ENCODE results near the gene P2RY1. TPM values are rescaled to one million over a fixed set of nuclear protein-coding genes. Genes with fewer than 3 reads are reported as not detected.
A peak's percentile ranks its signal among the peaks of the same experiment; 100 is the strongest.

Gene P2RY1
- total RNA-seq = under 0.01 and 0.36 TPM in 2 replicates

GRCh38 chr3:152834776-152835600 is at the start of gene P2RY1:
P2RY1 (plus strand) TSS chr3:152835131; CDS start chr3:152835783, 652 bp downstream.
- H3K9me3 ChIP-seq (ENCODE audit: low read depth, low read length) = no peaks in the 10 kb centered on the region
- H2AFZ ChIP-seq (ENCODE audit: low read length) = peak within 1 kb of the TSS; percentile 93
- H3K79me2 ChIP-seq (ENCODE audit: insufficient read depth, low read length) = no peaks in the 10 kb centered on the region
- peaks cover 7% of the 10 kb centered on the region for H3K4me1 ChIP-seq (ENCODE audit: insufficient read depth, low read length)
- DNase-seq (ENCODE audit: insufficient read length, low spot score, missing footprints) = peak; percentile 49
- H3K4me3 ChIP-seq (ENCODE audit: insufficient read depth, low read length) = peak within 1 kb of the TSS; percentile 66
- no peaks in the 10 kb centered on the region for H4K20me1 ChIP-seq (ENCODE audit: insufficient read depth, low read length)
- peaks cover 45% of the 10 kb centered on the region for H3K27me3 ChIP-seq (ENCODE audit: insufficient read depth, low read length)
- H3K27ac ChIP-seq (ENCODE audit: low read depth, low read length) = no peak within 1 kb of the TSS
- TF ChIP-seq CTCF (IDR thresholded peaks at IDR 0.05; ENCODE audit: extremely low read depth, low read depth, low read length) = no peak
- no peaks in the 10 kb centered on the region for H3K36me3 ChIP-seq (ENCODE audit: insufficient read depth, low read length)
- H3K4me2 ChIP-seq (ENCODE audit: insufficient read depth, low read length) = peak within 1 kb of the TSS; percentile 79

GRCh38 chr3:152786977-152787681 is 47.8 kb upstream of the P2RY1 start:
- Histone ChIP-seq H3K4me3 (ENCODE audit: insufficient read depth, low read length) (no peak overlapping the region), H3K4me1 (ENCODE audit: insufficient read depth, low read length) (no peaks in the 10 kb centered on the region), H3K27me3 (ENCODE audit: insufficient read depth, low read length) (no peaks in the 10 kb centered on the region), H3K36me3 (ENCODE audit: insufficient read depth, low read length) (no peaks in the 10 kb centered on the region), H4K20me1 (ENCODE audit: insufficient read depth, low read length) (no peaks in the 10 kb centered on the region), H2AFZ (ENCODE audit: low read length) (no peak overlapping the region), H3K27ac (ENCODE audit: low read depth, low read length) (no peak overlapping the region), H3K9me3 (ENCODE audit: low read depth, low read length) (no peaks in the 10 kb centered on the region), H3K4me2 (ENCODE audit: insufficient read depth, low read length) (no peak overlapping the region), H3K79me2 (ENCODE audit: insufficient read depth, low read length) (no peaks in the 10 kb centered on the region)
- no peak for DNase-seq (ENCODE audit: insufficient read length, low spot score, missing footprints)
- TF ChIP-seq CTCF (IDR thresholded peaks at IDR 0.05; ENCODE audit: extremely low read depth, low read depth, low read length) = no peak

GRCh38 chr3:152790651-152791387 is 44.1 kb upstream of the P2RY1 start:
- no peaks in the 10 kb centered on the region for H3K36me3 ChIP-seq (ENCODE audit: insufficient read depth, low read length)
- no peak overlapping the region for H3K4me2 ChIP-seq (ENCODE audit: insufficient read depth, low read length)
- no peak overlapping the region for H2AFZ ChIP-seq (ENCODE audit: low read length)
- no peaks in the 10 kb centered on the region for H3K9me3 ChIP-seq (ENCODE audit: low read depth, low read length)
- no peak overlapping the region for H3K27ac ChIP-seq (ENCODE audit: low read depth, low read length)
- peak; percentile 47 for DNase-seq (ENCODE audit: insufficient read length, low spot score, missing footprints)
- no peak overlapping the region for H3K4me3 ChIP-seq (ENCODE audit: insufficient read depth, low read length)
- no peak for TF ChIP-seq CTCF (IDR thresholded peaks at IDR 0.05; ENCODE audit: extremely low read depth, low read depth, low read length)
- no peaks in the 10 kb centered on the region for H3K4me1 ChIP-seq (ENCODE audit: insufficient read depth, low read length)
- no peaks in the 10 kb centered on the region for H4K20me1 ChIP-seq (ENCODE audit: insufficient read depth, low read length)
- H3K79me2 ChIP-seq (ENCODE audit: insufficient read depth, low read length) = no peaks in the 10 kb centered on the region
- H3K27me3 ChIP-seq (ENCODE audit: insufficient read depth, low read length) = no peaks in the 10 kb centered on the region

All from osteoblast (primary cell).